CD4-positive, alpha-beta T cell (primary cell): ENCODE measurements around the gene PLXND1. TPM values are rescaled to one million over a fixed set of nuclear protein-coding genes. Genes with fewer than 3 reads are reported as not detected.

Source experiments
- ATAC-seq: fragments of 200-7000 bp; cut with Tn5 transposase; one replicate; pipeline ENCODE4 v1.10.0; 2022; ENCODE audit warnings: mild to moderate bottlenecking; ENCODE audit not compliant: poor library complexity
- CTCF ChIA-PET: fragments of 350-600 bp; sonication (Branson Sonifier 250); formaldehyde crosslinking; loops from one replicate; lab custom pipeline; 2021; ENCODE audit warnings: antibody characterized with exemption, inconsistent platforms; lab: Charles Lee
- POLR2A ChIA-PET: fragments of 350-600 bp; sonication (Branson Sonifier 250); formaldehyde crosslinking; loops from one replicate; lab custom pipeline; 2021; ENCODE audit warnings: antibody characterized with exemption, inconsistent platforms; lab: Charles Lee
- DNase-seq, 14 experiments: peaks; one replicate each; pipeline ENCODE4 v3.0.0-alpha.2; 2013 to 2020; ENCODE audit warnings: mixed read lengths in 2 of 14
- H3K27ac ChIP-seq, 2 donors: one replicate each; pipeline versions ENCODE4 v1.5.1 to v1.7.0; 2013; ENCODE audit warnings: low read length in 2 of 2, low read depth in 1 of 2, mild to moderate bottlenecking in 1 of 2
- H3K27me3 ChIP-seq, 2 experiments: 1 replicate in 1 of 2; 2 replicates in 1 of 2; pipeline versions ENCODE4 v1.6.1 to v1.7.0; 2013; ENCODE audit warnings: low read length in 2 of 2, control low read depth in 1 of 2, mild to moderate bottlenecking in 1 of 2, moderate library complexity in 1 of 2; ENCODE audit not compliant: insufficient read depth in 2 of 2, control insufficient read depth in 1 of 2
- H3K36me3 ChIP-seq: one replicate; pipeline ENCODE4 v1.6.1; 2013; ENCODE audit warnings: low read length, control low read depth; ENCODE audit not compliant: insufficient read depth
- H3K4me1 ChIP-seq: one replicate; pipeline ENCODE4 v1.6.1; 2013; ENCODE audit warnings: low read length, control low read depth; ENCODE audit not compliant: insufficient read depth
- H3K4me3 ChIP-seq: one replicate; pipeline ENCODE4 v1.5.1; 2013; ENCODE audit warnings: mild to moderate bottlenecking, low read length, moderate library complexity
- H3K9me3 ChIP-seq, 2 experiments: 1 replicate in 1 of 2; 2 replicates in 1 of 2; pipeline versions ENCODE4 v1.6.1 to v1.7.0; 2013; ENCODE audit warnings: low read length in 2 of 2, mild to moderate bottlenecking in 2 of 2, control low read depth in 1 of 2, moderate library complexity in 1 of 2; ENCODE audit not compliant: control insufficient read depth in 1 of 2, insufficient read depth in 1 of 2
- H3K27ac Mint-ChIP-seq: one replicate; pipeline ENCODE4 v1.8.0; 2020; ENCODE audit warnings: mixed read lengths
- H3K27me3 Mint-ChIP-seq: one replicate; pipeline ENCODE4 v1.8.0; 2021; ENCODE audit warnings: mixed read lengths
- H3K36me3 Mint-ChIP-seq: one replicate; pipeline ENCODE4 v1.8.0; 2021; ENCODE audit warnings: low read depth, mixed read lengths
- H3K4me1 Mint-ChIP-seq: one replicate; pipeline ENCODE4 v1.8.0; 2021; ENCODE audit warnings: low read depth, mixed read lengths
- H3K4me3 Mint-ChIP-seq: one replicate; pipeline ENCODE4 v1.8.0; 2020; ENCODE audit warnings: mild to moderate bottlenecking, mixed read lengths
- H3K9me3 Mint-ChIP-seq: one replicate; pipeline ENCODE4 v1.8.0; 2020; ENCODE audit warnings: mixed read lengths
- intact Hi-C, 2 experiments: fragments of 100-400 bp; cut with DNase I in 1 of 2; cut with micrococcal nuclease in 1 of 2; formaldehyde crosslinking; loops; one replicate each; pipeline versions ENCODE4 v1.15.1 to v1.9.0; 2023 to 2025; cut with DNase I, micrococcal nuclease
- total RNA-seq, 174 experiments: library from RNA in 2 of 174; stranded (reverse) in 2 of 174; gene quantifications; one replicate each; pipeline ENCODE4 v1.2.3 and lab custom pipeline; 2021 to 2026
- TF ChIP-seq, protein P1 (sequence below): fragments of 200-600 bp; IDR thresholded peaks from one replicate; pipeline ENCODE4 v1.8.0; 2022; ENCODE audit warnings: antibody characterized with exemption, mild to moderate bottlenecking

The PLXND1 gene
- total RNA-seq, 2 experiments from 2014 or later, result 61.7 to 62.5 TPM

GRCh38 chr3:129575997-129576384 lies 30.5 kb downstream of the PLXND1 start:
- Histone ChIP-seq H3K27me3 (no peaks in the 10 kb centered on the region), H3K9me3 (no peaks in the 10 kb centered on the region), H3K4me3 (no peak overlapping the region), H3K36me3 (no peaks in the 10 kb centered on the region), H3K27ac (peak overlapping the region in 1 of 2 donors; percentile 62), H3K4me1 (peaks cover 57% of the 10 kb centered on the region)
- intact Hi-C loops, result no loop called here
- DNase-seq, result no peak
- no peak overlapping the region for H3K4me3 Mint-ChIP-seq
- ChIA-PET CTCF (interaction anchor here (1.7 kb wide), 1 partner anchor 30 kb away, joined by 4 read pairs; no protein-coding TSS in a partner anchor), POLR2A (interaction anchor here (1.5 to 3.4 kb wide), 6 partner anchors 17 to 136 kb away, joined by 4 to 45 read pairs (median 15); partner anchors contain the start of genes H1-8, IFT122, MBD4 and PLXND1)
- H3K9me3 Mint-ChIP-seq, result no peaks in the 10 kb centered on the region
- ATAC-seq, result no peak
- peaks cover 26% of the 10 kb centered on the region for H3K4me1 Mint-ChIP-seq
- no peaks in the 10 kb centered on the region for H3K36me3 Mint-ChIP-seq
- TF ChIP-seq, protein P1, sequence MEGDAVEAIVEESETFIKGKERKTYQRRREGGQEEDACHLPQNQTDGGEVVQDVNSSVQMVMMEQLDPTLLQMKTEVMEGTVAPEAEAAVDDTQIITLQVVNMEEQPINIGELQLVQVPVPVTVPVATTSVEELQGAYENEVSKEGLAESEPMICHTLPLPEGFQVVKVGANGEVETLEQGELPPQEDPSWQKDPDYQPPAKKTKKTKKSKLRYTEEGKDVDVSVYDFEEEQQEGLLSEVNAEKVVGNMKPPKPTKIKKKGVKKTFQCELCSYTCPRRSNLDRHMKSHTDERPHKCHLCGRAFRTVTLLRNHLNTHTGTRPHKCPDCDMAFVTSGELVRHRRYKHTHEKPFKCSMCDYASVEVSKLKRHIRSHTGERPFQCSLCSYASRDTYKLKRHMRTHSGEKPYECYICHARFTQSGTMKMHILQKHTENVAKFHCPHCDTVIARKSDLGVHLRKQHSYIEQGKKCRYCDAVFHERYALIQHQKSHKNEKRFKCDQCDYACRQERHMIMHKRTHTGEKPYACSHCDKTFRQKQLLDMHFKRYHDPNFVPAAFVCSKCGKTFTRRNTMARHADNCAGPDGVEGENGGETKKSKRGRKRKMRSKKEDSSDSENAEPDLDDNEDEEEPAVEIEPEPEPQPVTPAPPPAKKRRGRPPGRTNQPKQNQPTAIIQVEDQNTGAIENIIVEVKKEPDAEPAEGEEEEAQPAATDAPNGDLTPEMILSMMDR, result no peak
- peak overlapping the region; percentile 97 for H3K27ac Mint-ChIP-seq
- H3K27me3 Mint-ChIP-seq, result no peaks in the 10 kb centered on the region

GRCh38 chr3:129575233-129575996 lies 31.1 kb downstream of the PLXND1 start:
- H3K4me1 Mint-ChIP-seq, result peaks cover 26% of the 10 kb centered on the region
- ATAC-seq (no peak), DNase-seq (no peak)
- no peak overlapping the region for H3K4me3 Mint-ChIP-seq
- no peaks in the 10 kb centered on the region for H3K27me3 Mint-ChIP-seq
- Histone ChIP-seq H3K27ac (no peak overlapping the region), H3K27me3 (no peaks in the 10 kb centered on the region), H3K36me3 (no peaks in the 10 kb centered on the region), H3K4me3 (no peak overlapping the region), H3K4me1 (peaks cover 57% of the 10 kb centered on the region), H3K9me3 (no peaks in the 10 kb centered on the region)
- H3K27ac Mint-ChIP-seq, result peak overlapping the region; percentile 97
- no peaks in the 10 kb centered on the region for H3K36me3 Mint-ChIP-seq
- intact Hi-C loops, result no loop called here
- TF ChIP-seq, protein P1, result no peak
- POLR2A ChIA-PET, result interaction anchor here (3.0 to 3.4 kb wide), 3 partner anchors 18 to 135 kb away, joined by 19 to 45 read pairs (median 31); partner anchors contain the start of genes IFT122, MBD4 and PLXND1
- CTCF ChIA-PET, result no interaction called here
- H3K9me3 Mint-ChIP-seq, result no peaks in the 10 kb centered on the region

DNA sequence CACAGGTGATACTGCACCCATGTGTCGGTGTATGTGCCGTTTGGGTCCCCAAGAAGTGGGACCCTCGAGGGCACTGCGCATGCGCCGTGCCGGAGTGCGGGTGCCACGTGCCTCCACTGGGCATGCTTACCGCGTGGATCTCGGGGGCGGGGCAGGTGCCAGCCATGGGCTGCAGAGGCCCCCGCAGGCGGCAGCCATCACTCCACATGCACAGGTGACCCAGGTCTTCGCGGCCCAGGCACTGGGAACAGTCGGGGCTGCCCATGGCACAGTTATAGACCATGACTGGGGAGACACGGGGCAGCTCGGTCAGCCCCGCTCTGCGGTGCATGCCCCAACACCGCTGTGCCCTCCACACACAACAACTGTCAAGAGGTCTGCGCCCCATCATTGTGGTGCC lies 32.3 kb downstream of the PLXND1 start:
- Mint-ChIP-seq H3K9me3 (no peaks in the 10 kb centered on the region), H3K27ac (no peak overlapping the region), H3K4me3 (no peak overlapping the region), H3K27me3 (no peaks in the 10 kb centered on the region), H3K36me3 (no peaks in the 10 kb centered on the region), H3K4me1 (peaks cover 26% of the 10 kb centered on the region)
- CTCF ChIA-PET, result no interaction called here
- ATAC-seq (no peak), DNase-seq (no peak)
- POLR2A ChIA-PET, result no interaction called here
- Histone ChIP-seq H3K27ac (no peak overlapping the region), H3K4me3 (no peak overlapping the region), H3K4me1 (peaks cover 52% of the 10 kb centered on the region), H3K36me3 (no peaks in the 10 kb centered on the region), H3K27me3 (no peaks in the 10 kb centered on the region), H3K9me3 (no peaks in the 10 kb centered on the region)
- intact Hi-C loops, result no loop called here
- TF ChIP-seq, protein P1, result no peak
